Lung (tissue), 12 donors: ENCODE data around the gene GORASP2. TPM values are rescaled to one million over a fixed set of nuclear protein-coding genes. Genes with fewer than 3 reads are reported as not detected.

ENCODE experiments used
- ATAC-seq: fragments of 200-7000 bp; cut with Tn5 transposase; one replicate; pipeline ENCODE4 v1.9.1; 2020; ENCODE audit warnings: moderate number of reproducible peaks; ENCODE audit not compliant: insufficient read depth, low FRiP score
- DNase-seq, 3 donors: peaks; one replicate each; pipeline ENCODE4 v3.0.0-alpha.2; 2013 to 2017
- H3K27ac ChIP-seq, 2 donors: one replicate each; pipeline ENCODE4 v1.5.1; 2013; ENCODE audit warnings: mild to moderate bottlenecking in 2 of 2, moderate library complexity in 2 of 2, control low read depth in 1 of 2, inconsistent platforms in 1 of 2, low read depth in 1 of 2, low read length in 1 of 2
- H3K27me3 ChIP-seq, 3 donors: one replicate each; pipeline ENCODE4 v1.5.1; 2013; ENCODE audit warnings: low read length in 2 of 3; ENCODE audit not compliant: control insufficient read depth in 3 of 3, insufficient read depth in 3 of 3
- H3K36me3 ChIP-seq, 4 donors: one replicate each; pipeline ENCODE4 v1.5.1; 2013; ENCODE audit warnings: low read length in 4 of 4, mild to moderate bottlenecking in 1 of 4, moderate library complexity in 1 of 4; ENCODE audit not compliant: control insufficient read depth in 4 of 4, insufficient read depth in 4 of 4
- H3K4me1 ChIP-seq, 5 donors: one replicate each; pipeline ENCODE4 v1.5.1; 2013; ENCODE audit warnings: low read length in 5 of 5, mild to moderate bottlenecking in 2 of 5, moderate library complexity in 1 of 5; ENCODE audit not compliant: control insufficient read depth in 5 of 5, insufficient read depth in 5 of 5
- H3K4me3 ChIP-seq: one replicate; pipeline ENCODE4 v1.5.1; 2013; ENCODE audit warnings: mild to moderate bottlenecking, control low read depth, moderate library complexity
- H3K9ac ChIP-seq, 2 donors: one replicate each; pipeline ENCODE4 v1.5.1; 2013; ENCODE audit warnings: low read length in 2 of 2, control low read depth in 1 of 2; ENCODE audit not compliant: insufficient read depth in 1 of 2
- H3K9me3 ChIP-seq, 4 donors: one replicate each; pipeline ENCODE4 v1.5.1; 2013; ENCODE audit warnings: low read length in 3 of 4, mild to moderate bottlenecking in 1 of 4, moderate library complexity in 1 of 4; ENCODE audit not compliant: control insufficient read depth in 4 of 4, insufficient read depth in 3 of 4
- CTCF ChIP-seq: IDR thresholded peaks from 2 replicates; pipeline ENCODE4 v1.5.1; 2012; ENCODE audit warnings: mild to moderate bottlenecking; ENCODE audit errors: control extremely low read depth, extremely low read depth
- WGBS, 2 donors: extraction: QIAGEN DNeasy Blood & Tissue Kit; methylation state at CpG; one replicate each; pipeline ENCODE4 v1.1.7; 2013; 5-methylcytosine and 5-hydroxymethylcytosine counted together
- polyA plus RNA-seq, 2 donors: library from polyadenylated mRNA; stranded (reverse); fragments of 200-250 nt; gene quantifications; one replicate each; pipeline ENCODE4 v1.2.1, GENCODE V29; 2013
- total RNA-seq, 2 donors: library from RNA; depleted of rRNA in 1 of 2; stranded (reverse); fragments of >200 nt in 1 of 2; gene quantifications; one replicate each; pipeline ENCODE4 v1.2.1, GENCODE V29; 2014 to 2021
- donor health status: control.
- donor health status: control.
- donor health status: Bipolar disorder and iron deficiency.
- donor health status: healthy.
- donor health status: DM: yes; HTN: yes; CAD: no.

GORASP2 gene
- total and polyA plus RNA-seq, 4 donors: 32.1 to 65.2 (median 45.6) TPM

GRCh38 chr2:170887496-170887895 lies 41.6 kb upstream of the GORASP2 start:
- Histone ChIP-seq H3K27me3 (peaks cover 0 to 3% (median 0%) of the 10 kb centered on the region in 3 donors), H3K9ac (no peak overlapping the region), H3K9me3 (peaks cover 0 to 1% (median 0%) of the 10 kb centered on the region in 4 donors), H3K4me1 (peaks cover 0 to 4% (median 0%) of the 10 kb centered on the region in 5 donors), H3K36me3 (no peaks in the 10 kb centered on the region), H3K4me3 (no peak overlapping the region), H3K27ac (no peak overlapping the region)
- ATAC-seq (no peak), DNase-seq (no peak)
- no peak for TF ChIP-seq CTCF

- ATAC-seq: no peak
- Histone ChIP-seq H3K4me1 (peaks cover 0 to 4% (median 0%) of the 10 kb centered on the region in 5 donors), H3K4me3 (no peak overlapping the region), H3K27me3 (peaks cover 0 to under 1% (median 0%) of the 10 kb centered on the region in 3 donors), H3K9me3 (peaks cover 0 to 1% (median 0%) of the 10 kb centered on the region in 4 donors), H3K27ac (no peak overlapping the region), H3K36me3 (no peaks in the 10 kb centered on the region), H3K9ac (no peak overlapping the region)
- DNase-seq: no peak
- WGBS, 2 donors: 71 to 88% methylated on average over 3 of the region's 3 CpGs
- TF ChIP-seq CTCF: no peak
These were observed 41.2 kb upstream of the GORASP2 start for GRCh38 chr2:170887896-170888295.

- no peak overlapping the region for H3K4me3 ChIP-seq
- no peaks in the 10 kb centered on the region for H3K36me3 ChIP-seq
- TF ChIP-seq CTCF: no peak
- H3K9me3 ChIP-seq: no peaks in the 10 kb centered on the region
- ATAC-seq: no peak
- no peak overlapping the region for H3K27ac ChIP-seq
- WGBS, 2 donors: 87 to 94% methylated on average over 4 of the region's 4 CpGs
- H3K9ac ChIP-seq: no peak overlapping the region
- H3K27me3 ChIP-seq: no peaks in the 10 kb centered on the region
- no peaks in the 10 kb centered on the region for H3K4me1 ChIP-seq
- no peak for DNase-seq
These were observed 37.2 kb upstream of the GORASP2 start for GRCh38 chr2:170891893-170892292.

GRCh38 chr2:170892391-170892951 lies 36.6 kb upstream of the GORASP2 start:
- Histone ChIP-seq H3K9ac (no peak overlapping the region), H3K27me3 (no peaks in the 10 kb centered on the region), H3K4me1 (no peaks in the 10 kb centered on the region), H3K27ac (no peak overlapping the region), H3K36me3 (no peaks in the 10 kb centered on the region), H3K9me3 (no peaks in the 10 kb centered on the region), H3K4me3 (no peak overlapping the region)
- ATAC-seq: no peak
- DNase-seq: no peak
- no peak for TF ChIP-seq CTCF
- WGBS, 2 donors: 88 to 92% methylated on average over 9 of the region's 9 CpGs
